Gastrocnemius medialis (tissue), 4 donors: ENCODE data around the gene BCL2L1.

Experiments
- CTCF ChIP-seq, 5 experiments: fragments of 450-650 bp in 3 of 5; fragments of 200-600 bp in 2 of 5; sonication (generic) in 2 of 5; IDR thresholded peaks in 4 of 5; conservative IDR thresholded peaks in 1 of 5; 1 replicate in 4 of 5; 2 replicates in 1 of 5; pipeline ENCODE4 v1.5.1; 2016 to 2019; ENCODE audit warnings: antibody characterized with exemption in 5 of 5, mild to moderate bottlenecking in 3 of 5, moderate library complexity in 3 of 5
- POLR2A ChIP-seq, 2 donors: fragments of 450-650 bp; IDR thresholded peaks; one replicate each; pipeline ENCODE4 v1.6.1; 2017; ENCODE audit warnings: antibody characterized with exemption in 2 of 2, mild to moderate bottlenecking in 2 of 2, moderate library complexity in 2 of 2

DNA sequence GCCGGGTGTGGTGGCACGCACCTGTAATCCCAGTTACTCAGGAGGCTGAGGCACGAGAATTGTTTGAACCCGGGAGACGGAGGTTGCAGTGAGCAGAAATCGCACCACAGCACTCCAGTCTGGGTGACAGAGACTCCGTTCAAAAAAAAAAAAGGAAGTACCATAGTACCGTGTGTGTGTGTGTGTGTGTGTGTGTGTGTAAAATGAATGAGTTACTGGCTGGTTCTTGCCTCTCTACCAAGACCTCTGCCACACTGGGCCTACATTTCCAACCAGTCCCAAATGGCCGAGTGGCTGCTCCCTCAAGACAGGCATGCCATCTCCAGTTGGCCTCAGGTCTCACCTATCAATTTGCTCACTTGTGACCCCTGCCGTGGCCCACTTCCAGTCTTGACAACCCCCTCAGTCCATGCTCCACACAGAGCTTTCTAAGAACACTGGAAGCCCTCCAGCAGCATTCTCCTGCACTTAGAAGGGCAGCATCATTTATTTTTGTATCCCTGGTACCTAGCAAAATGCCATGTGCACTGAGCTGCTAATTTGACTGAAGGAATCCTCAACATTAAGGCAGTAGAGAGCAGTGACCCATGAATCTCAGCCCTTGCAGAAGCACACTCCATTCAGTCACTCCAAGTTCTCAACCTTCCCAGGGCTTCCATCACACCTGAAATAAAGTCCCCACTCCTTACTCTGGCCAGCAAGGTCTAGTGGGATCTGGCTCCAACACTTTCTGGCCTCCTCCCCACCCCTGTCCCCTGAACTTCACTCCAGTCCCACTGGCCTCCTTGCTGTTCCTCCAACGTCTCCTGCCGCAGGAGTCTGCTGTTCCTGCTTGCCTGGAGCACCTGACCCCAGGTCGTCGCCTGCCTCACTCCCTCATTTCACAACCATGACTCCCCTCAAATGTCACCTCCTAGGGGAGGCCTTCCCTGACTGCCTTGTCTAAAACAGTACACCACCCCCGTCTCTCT lies 55.1 kb downstream of the BCL2L1 start:
- TF ChIP-seq CTCF (IDR thresholded peaks at IDR 0.05 in 4 of 5, conservative IDR thresholded peaks at IDR 0.05 in 1 of 5), result no peak
- TF ChIP-seq POLR2A (IDR thresholded peaks at IDR 0.05), result no peak
